GM12878 (cell line): ENCODE measurements around the gene SOWAHD. TPM values are rescaled to one million over a fixed set of nuclear protein-coding genes. Genes with fewer than 3 reads are reported as not detected.

Source experiments
- ASH2L ChIP-seq: fragments of 300-600, 200-600 bp; sonication (generic); IDR thresholded peaks from 2 replicates; pipeline ENCODE4 v1.6.1; 2017; ENCODE audit warnings: low read depth, mild to moderate bottlenecking, borderline replicate concordance
- ATF2 ChIP-seq: IDR thresholded peaks from 2 replicates; pipeline ENCODE4 v1.6.1; 2012; ENCODE audit warnings: low read length, inconsistent platforms
- BACH1 ChIP-seq: fragments of 450-650 bp; IDR thresholded peaks from 2 replicates; pipeline ENCODE4 v1.6.1; 2017; ENCODE audit warnings: mild to moderate bottlenecking, borderline replicate concordance
- CEBPZ ChIP-seq: fragments of 150-350 bp; IDR thresholded peaks from 2 replicates; pipeline ENCODE4 v1.6.1; 2016; ENCODE audit warnings: low read depth, low read length
- CREB1 ChIP-seq: IDR thresholded peaks from 2 replicates; pipeline ENCODE4 v1.6.1; 2012; ENCODE audit warnings: low read depth, mild to moderate bottlenecking, inconsistent platforms
- CREM ChIP-seq: IDR thresholded peaks from 2 replicates; pipeline ENCODE4 v1.6.1; 2014; ENCODE audit warnings: antibody characterized with exemption, low read depth
- FOS ChIP-seq: IDR thresholded peaks from 3 replicates; pipeline ENCODE4 v1.6.1; 2011; ENCODE audit warnings: borderline replicate concordance; ENCODE audit not compliant: insufficient read length; ENCODE audit errors: extremely low read depth
- FOXM1 ChIP-seq: IDR thresholded peaks from 2 replicates; pipeline ENCODE4 v1.6.1; 2012; ENCODE audit warnings: low read depth, mild to moderate bottlenecking, inconsistent platforms, low read length, moderate library complexity
- KLF5 ChIP-seq: fragments of 450-650 bp; IDR thresholded peaks from 2 replicates; pipeline ENCODE4 v1.6.1; 2014; ENCODE audit warnings: mild to moderate bottlenecking; ENCODE audit not compliant: partially characterized antibody
- MXI1 ChIP-seq: fragments of 150-350 bp; IDR thresholded peaks from 2 replicates; pipeline ENCODE4 v1.6.1; 2011; ENCODE audit warnings: low read depth, mild to moderate bottlenecking, inconsistent platforms, low read length, improper control_type of control experiment
- MYC ChIP-seq: IDR thresholded peaks from 2 replicates; pipeline ENCODE4 v1.6.1; 2011; ENCODE audit warnings: mild to moderate bottlenecking, low read length, moderate library complexity, inconsistent platforms; ENCODE audit not compliant: insufficient read depth, insufficient replicate concordance, insufficient read length, severe bottlenecking
- NFIC ChIP-seq: IDR thresholded peaks from 2 replicates; pipeline ENCODE4 v1.6.1; 2012; ENCODE audit warnings: low read depth, mild to moderate bottlenecking, inconsistent platforms, low read length, moderate library complexity
- NR2F1 ChIP-seq: fragments of 450-650 bp; conservative IDR thresholded peaks from 2 replicates; pipeline ENCODE4 v1.6.1; 2017; ENCODE audit warnings: mild to moderate bottlenecking
- PBX3 ChIP-seq: IDR thresholded peaks from 2 replicates; pipeline ENCODE4 v1.6.1; 2011; ENCODE audit warnings: mild to moderate bottlenecking, low read depth, low read length, moderate library complexity; ENCODE audit not compliant: insufficient replicate concordance
- POLR2AphosphoS2 ChIP-seq: IDR thresholded peaks from 2 replicates; pipeline ENCODE4 v1.6.1; 2011; ENCODE audit warnings: low read depth, mild to moderate bottlenecking, low read length, improper control_type of control experiment, moderate library complexity
- RBBP5 ChIP-seq: fragments of 200-600 bp; sonication (generic); conservative IDR thresholded peaks from 2 replicates; pipeline ENCODE4 v1.6.1; 2016
- RELB ChIP-seq: fragments of 450-650 bp; IDR thresholded peaks from 2 replicates; pipeline ENCODE4 v1.6.1; 2017; ENCODE audit warnings: low read depth, mild to moderate bottlenecking, moderate library complexity
- STAT1 ChIP-seq: fragments of 450-650 bp; conservative IDR thresholded peaks from 2 replicates; pipeline ENCODE4 v1.6.1; 2014; ENCODE audit warnings: antibody characterized with exemption, mild to moderate bottlenecking
- TBL1XR1 ChIP-seq: IDR thresholded peaks from 2 replicates; pipeline ENCODE4 v1.6.1; 2012; ENCODE audit warnings: low read depth, low read length, improper control_type of control experiment
- YY1 ChIP-seq: IDR thresholded peaks from 2 replicates; pipeline ENCODE4 v1.6.1; 2011; ENCODE audit warnings: low read depth, mild to moderate bottlenecking, low read length
- ZBED1 ChIP-seq: IDR thresholded peaks from 2 replicates; pipeline ENCODE4 v1.6.1; 2016; ENCODE audit warnings: borderline replicate concordance
- ZNF207 ChIP-seq: fragments of 450-650 bp; IDR thresholded peaks from 2 replicates; pipeline ENCODE4 v1.6.1; 2014; ENCODE audit warnings: antibody characterized with exemption, mild to moderate bottlenecking, borderline replicate concordance
- ZNF384 ChIP-seq: IDR thresholded peaks from 2 replicates; pipeline ENCODE4 v1.6.1; 2012; ENCODE audit warnings: low read depth, mild to moderate bottlenecking, low read length, improper control_type of control experiment, borderline replicate concordance
- ZNF622 ChIP-seq: fragments of 450-650 bp; IDR thresholded peaks from 2 replicates; pipeline ENCODE4 v1.6.1; 2017; ENCODE audit warnings: mild to moderate bottlenecking, inconsistent platforms
- polyA plus RNA-seq, 11 experiments: library from polyadenylated mRNA; depleted of rRNA in 4 of 11; unstranded in 6 of 11; stranded (reverse) in 5 of 11; fragments of >200 nt; fragmentation: Nextera tagmentation in 4 of 11; fragmentation: Illumina TruSeq in 1 of 11; extraction: Ambion mirVana in 4 of 11; extraction: Trizol in 1 of 11; gene quantifications; 1 replicate in 1 of 11; 2 replicates in 10 of 11; pipeline versions ENCODE4 v1.2.1 to v1.2.3, GENCODE V29; 2011 to 2016; ENCODE audit warnings: inconsistent platforms in 2 of 11, missing spikeins in 2 of 11, low read depth in 1 of 11
- total RNA-seq, 4 experiments: library from RNA; depleted of rRNA in 3 of 4; stranded (reverse); fragments of >200 nt in 3 of 4; fragmentation: Illumina TruSeq in 1 of 4; extraction: Trizol in 1 of 4; gene quantifications; 2 replicates each; pipeline versions ENCODE4 v1.2.1 to v1.2.3, GENCODE V29; 2013 to 2021

Gene SOWAHD
- total and polyA plus RNA-seq, 10 of the 15 experiments (the other 5 are each of a cell fraction or from before 2014, with no cell fraction given): 0.27 to 7.4 (median 2.6) TPM

GRCh38 chrX:119791437-119792231, 33.2 kb downstream of the SOWAHD start, which contains the start of gene RPL39 (continued):
- TF ChIP-seq CEBPZ (no peak), BACH1 (no peak; the same call in 1 of the 2 replicates), MXI1 (peak; percentile 57), MYC (peak; percentile 46), NFIC (0 out of 2 replicates have a peak, but pooled peaks have one; percentile 20), FOS (no peak), RELB (peak; percentile 35; the same call in 1 of the 2 replicates), YY1 (peak; percentile 88), ASH2L (no peak), RBBP5 (no peak; the same call in 1 of the 2 replicates), ZNF207 (no peak), ZBED1 (no peak; the same call in 1 of the 2 replicates), PBX3 (peak; percentile 47), POLR2AphosphoS2 (peak; percentile 80), CREB1 (peak; percentile 44; the same call in 1 of the 2 replicates), ZNF384 (no peak), TBL1XR1 (no peak), KLF5 (no peak), CREM (no peak), STAT1 (no peak), ZNF622 (no peak), FOXM1 (no peak), NR2F1 (no peak), ATF2 (no peak)
